Activated T-helper 1 cell treated with anti-CD3 and anti-CD28 coated beads, Interleukin-2, amount 50 U/mL, for 16 hours (primary cell): ENCODE data around the gene KTN1.

ENCODE experiments used
- DNase-seq, 2 donors: peaks; one replicate each; pipeline ENCODE4 v3.0.0-alpha.2; 2020; ENCODE audit warnings: low read depth in 1 of 2, low spot score in 1 of 2

KTN1 gene

GRCh38 chr14:55579724-55580469 lies at the start of gene KTN1:
Gene KTN1 (plus strand): TSS chr14:55580207. CDS start chr14:55612049, 31,842 bp downstream.
- peak; percentile 66 to 74 for DNase-seq

GRCh38 chr14:55530464-55530863 lies 49.5 kb upstream of the KTN1 start:
- no peak for DNase-seq

- no peak for DNase-seq
Measured at GRCh38 chr14:55532645-55533344, 47.2 kb upstream of the KTN1 start.

- DNase-seq: no peak
Measured at GRCh38 chr14:55533960-55534359, 46.0 kb upstream of the KTN1 start.

GRCh38 chr14:55535516-55536203 lies 44.3 kb upstream of the KTN1 start:
- no peak for DNase-seq

GRCh38 chr14:55536204-55536708 lies 43.8 kb upstream of the KTN1 start:
- DNase-seq: no peak

GRCh38 chr14:55537782-55538181 lies 42.2 kb upstream of the KTN1 start:
- DNase-seq: no peak

- no peak for DNase-seq
Measured at GRCh38 chr14:55539975-55540374, 40.0 kb upstream of the KTN1 start.

GRCh38 chr14:55540847-55541773 lies 38.9 kb upstream of the KTN1 start:
- DNase-seq: no peak

- DNase-seq: no peak
Measured at GRCh38 chr14:55545779-55546178, 34.2 kb upstream of the KTN1 start.

- DNase-seq: no peak
Measured at GRCh38 chr14:55546212-55546874, 33.7 kb upstream of the KTN1 start.

GRCh38 chr14:55547650-55548315 lies 32.2 kb upstream of the KTN1 start:
- no peak for DNase-seq

GRCh38 chr14:55553791-55554190 lies 26.2 kb upstream of the KTN1 start:
- DNase-seq: no peak

- DNase-seq: no peak
Measured at GRCh38 chr14:55556929-55557623, 22.9 kb upstream of the KTN1 start.

GRCh38 chr14:55562135-55562534 lies 17.9 kb upstream of the KTN1 start:
- DNase-seq: no peak

- no peak for DNase-seq
Measured at GRCh38 chr14:55568618-55569017, 11.4 kb upstream of the KTN1 start.

GRCh38 chr14:55571125-55571889 lies 8.7 kb upstream of the KTN1 start:
- no peak for DNase-seq

GRCh38 chr14:55572578-55572977 lies 7.4 kb upstream of the KTN1 start:
- no peak for DNase-seq
